ENCODE measurements around the gene USP40. TPM values are rescaled to one million over a fixed set of nuclear protein-coding genes. Genes with fewer than 3 reads are reported as not detected.

USP40 gene
- total RNA-seq, 1 experiment from 2014 or later: 127 TPM

DNA sequence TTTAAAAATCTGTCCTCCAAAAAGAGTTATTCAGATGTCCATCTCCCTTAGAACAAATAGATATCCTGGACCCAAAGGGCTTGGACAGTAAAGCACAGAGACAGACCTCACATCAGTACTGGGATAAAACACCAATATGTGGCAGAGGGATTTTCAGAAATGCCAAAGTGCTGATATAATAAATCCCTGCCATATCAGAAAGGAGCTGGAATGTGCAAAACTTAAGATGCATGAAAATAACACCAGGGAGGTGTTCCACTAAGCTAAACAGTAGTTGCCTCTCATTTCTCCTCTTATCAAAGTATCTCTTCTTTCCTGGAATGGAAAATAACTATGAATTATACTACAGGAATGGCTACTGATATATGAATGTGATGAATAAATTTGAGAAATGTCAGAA lies 13.2 kb downstream of the USP40 start:
- intact Hi-C loops (cut with micrococcal nuclease; ENCODE audit: unreplicated experiment): loop anchor here (10.0 kb wide), 1 partner anchor 199 kb away; the partner anchor contains the start of gene DGKD
- Histone ChIP-seq H3K36me3 (ENCODE audit: low read depth) (peaks cover 54% of the 10 kb centered on the region), H3K4me1 (replicated peaks; ENCODE audit: insufficient read depth) (peaks cover 28% of the 10 kb centered on the region), H3K27me3 (ENCODE audit: insufficient read depth, low read depth) (no peaks in the 10 kb centered on the region), H3K9me2 (ENCODE audit: insufficient read depth) (no peaks in the 10 kb centered on the region; the same call in 1 of the 2 replicates), H4K20me1 (ENCODE audit: insufficient read depth) (no peaks in the 10 kb centered on the region), H3K79me2 (ENCODE audit: low read depth) (peaks cover under 1% of the 10 kb centered on the region; the same call in 1 of the 2 replicates), H3K4me2 (no peak overlapping the region), H2AFZ (no peak overlapping the region), H3F3A (ENCODE audit: insufficient read depth, low read depth) (peaks cover 21% of the 10 kb centered on the region), H3K4me3 (no peak overlapping the region), H3K9me3 (ENCODE audit: insufficient read depth, low read depth) (no peaks in the 10 kb centered on the region), H3K27ac (no peak overlapping the region)
- CTCF ChIA-PET: no interaction called here
- no peak for DNase-seq
- TF ChIP-seq EZH2 (IDR thresholded peaks at IDR 0.05; ENCODE audit: low read depth): no peak
- TF ChIP-seq, protein P1, sequence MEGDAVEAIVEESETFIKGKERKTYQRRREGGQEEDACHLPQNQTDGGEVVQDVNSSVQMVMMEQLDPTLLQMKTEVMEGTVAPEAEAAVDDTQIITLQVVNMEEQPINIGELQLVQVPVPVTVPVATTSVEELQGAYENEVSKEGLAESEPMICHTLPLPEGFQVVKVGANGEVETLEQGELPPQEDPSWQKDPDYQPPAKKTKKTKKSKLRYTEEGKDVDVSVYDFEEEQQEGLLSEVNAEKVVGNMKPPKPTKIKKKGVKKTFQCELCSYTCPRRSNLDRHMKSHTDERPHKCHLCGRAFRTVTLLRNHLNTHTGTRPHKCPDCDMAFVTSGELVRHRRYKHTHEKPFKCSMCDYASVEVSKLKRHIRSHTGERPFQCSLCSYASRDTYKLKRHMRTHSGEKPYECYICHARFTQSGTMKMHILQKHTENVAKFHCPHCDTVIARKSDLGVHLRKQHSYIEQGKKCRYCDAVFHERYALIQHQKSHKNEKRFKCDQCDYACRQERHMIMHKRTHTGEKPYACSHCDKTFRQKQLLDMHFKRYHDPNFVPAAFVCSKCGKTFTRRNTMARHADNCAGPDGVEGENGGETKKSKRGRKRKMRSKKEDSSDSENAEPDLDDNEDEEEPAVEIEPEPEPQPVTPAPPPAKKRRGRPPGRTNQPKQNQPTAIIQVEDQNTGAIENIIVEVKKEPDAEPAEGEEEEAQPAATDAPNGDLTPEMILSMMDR (conservative IDR thresholded peaks at IDR 0.05): no peak
- BruUV-seq (replicated peaks): no TSS peak
- POLR2A ChIA-PET (ENCODE audit: unreplicated experiment): interaction anchor here (0.6 to 1.1 kb wide), 5 partner anchors 13 to 153 kb away, joined by 3 to 8 read pairs (median 4); partner anchors contain the start of gene USP40

DNA sequence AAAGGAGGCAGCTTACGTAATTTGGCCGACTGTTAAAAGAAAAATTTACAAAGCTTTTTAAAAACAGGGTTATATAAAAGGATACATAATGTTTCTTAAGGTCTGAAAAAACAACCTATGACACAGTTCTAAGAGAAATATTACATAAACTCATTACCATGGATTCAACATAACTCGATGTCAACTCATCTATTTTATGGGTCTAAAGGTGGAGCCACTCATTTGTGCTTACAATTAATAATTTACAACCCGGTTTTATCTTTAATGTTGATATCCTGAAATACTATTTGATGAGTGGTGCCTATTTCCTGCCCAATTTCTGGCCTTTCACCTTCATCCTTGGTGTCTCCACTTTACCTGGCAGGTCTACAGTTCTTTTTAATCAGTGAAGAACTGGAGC lies 15.1 kb downstream of the USP40 start:
- CTCF ChIA-PET: no interaction called here

DNA sequence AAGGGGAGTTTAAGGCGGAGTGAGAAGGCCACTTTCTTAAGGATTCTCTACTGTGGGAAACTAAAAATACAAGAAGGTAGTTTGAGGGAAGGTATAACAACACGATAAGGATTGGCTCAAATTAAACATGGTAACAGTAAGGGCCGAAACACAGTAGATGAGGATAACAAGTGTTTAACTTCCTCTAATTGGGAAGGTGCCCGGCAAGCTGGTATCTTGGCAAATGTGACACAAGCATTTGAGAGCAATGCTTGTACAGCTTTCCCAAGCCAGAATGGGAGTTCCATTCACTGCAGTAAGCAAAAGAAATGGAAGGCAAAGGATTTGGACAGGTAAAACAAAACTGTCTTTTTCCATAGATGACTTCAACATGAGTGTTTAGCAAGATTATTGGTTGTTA lies 19.8 kb downstream of the USP40 start:
- no peak overlapping the region for H3K27ac ChIP-seq
- ChIA-PET POLR2A (ENCODE audit: unreplicated experiment) (no interaction called here), CTCF (no interaction called here)
- H3K4me1 ChIP-seq (replicated peaks; ENCODE audit: insufficient read depth): 0 out of 2 replicates have a peak, but pooled peaks cover 3% of the 10 kb centered on the region
- no peaks in the 10 kb centered on the region; the same call in 1 of the 2 replicates for H3K9me2 ChIP-seq (ENCODE audit: insufficient read depth)
- no peak overlapping the region for H3K4me2 ChIP-seq
- TF ChIP-seq EZH2 (IDR thresholded peaks at IDR 0.05; ENCODE audit: low read depth): no peak
- TF ChIP-seq, protein P1 (conservative IDR thresholded peaks at IDR 0.05): no peak
- no peak for DNase-seq
- H3K79me2 ChIP-seq (ENCODE audit: low read depth): no peaks in the 10 kb centered on the region
- H3K4me3 ChIP-seq: no peak overlapping the region
- H3K9me3 ChIP-seq (ENCODE audit: insufficient read depth, low read depth): no peaks in the 10 kb centered on the region
- no peaks in the 10 kb centered on the region for H3F3A ChIP-seq (ENCODE audit: insufficient read depth, low read depth)
- H3K36me3 ChIP-seq (ENCODE audit: low read depth): peaks cover 26% of the 10 kb centered on the region
- intact Hi-C loops (cut with micrococcal nuclease; ENCODE audit: unreplicated experiment): no loop called here
- H3K27me3 ChIP-seq (ENCODE audit: insufficient read depth, low read depth): no peaks in the 10 kb centered on the region
- no TSS peak for BruUV-seq (replicated peaks)
- H4K20me1 ChIP-seq (ENCODE audit: insufficient read depth): no peaks in the 10 kb centered on the region
- H2AFZ ChIP-seq: no peak overlapping the region

More for the DNA sequence above, 15.1 kb downstream of the USP40 start:
- Histone ChIP-seq H3K4me1 (replicated peaks; ENCODE audit: insufficient read depth) (peaks cover 9% of the 10 kb centered on the region), H3K27me3 (ENCODE audit: insufficient read depth, low read depth) (no peaks in the 10 kb centered on the region), H3F3A (ENCODE audit: insufficient read depth, low read depth) (peaks cover 3% of the 10 kb centered on the region), H3K4me2 (no peak overlapping the region), H3K36me3 (ENCODE audit: low read depth) (peaks cover 60% of the 10 kb centered on the region), H3K9me2 (ENCODE audit: insufficient read depth) (no peaks in the 10 kb centered on the region; the same call in 1 of the 2 replicates), H3K4me3 (no peak overlapping the region), H3K9me3 (ENCODE audit: insufficient read depth, low read depth) (no peaks in the 10 kb centered on the region), H3K79me2 (ENCODE audit: low read depth) (no peaks in the 10 kb centered on the region), H3K27ac (no peak overlapping the region), H4K20me1 (ENCODE audit: insufficient read depth) (no peaks in the 10 kb centered on the region), H2AFZ (no peak overlapping the region)
- TF ChIP-seq, protein P1 (conservative IDR thresholded peaks at IDR 0.05): no peak
- no peak for TF ChIP-seq EZH2 (IDR thresholded peaks at IDR 0.05; ENCODE audit: low read depth)
- intact Hi-C loops (cut with micrococcal nuclease; ENCODE audit: unreplicated experiment): loop anchor here (10.0 kb wide), 1 partner anchor 197 kb away; the partner anchor contains the start of gene DGKD
- POLR2A ChIA-PET (ENCODE audit: unreplicated experiment): interaction anchor here (0.7 kb wide), 1 partner anchor 175 kb away, joined by 6 read pairs; no protein-coding TSS in a partner anchor
- no peak for DNase-seq
- no TSS peak for BruUV-seq (replicated peaks)

Measured in PC-9 (cell line).